Measurements from ENCODE around the gene PCSK2.
"Not testable (repeated sequence)": the region's sequence is repeated elsewhere in the genome, so short reads cannot be mapped to it uniquely, and the experiment has no call there.

The PCSK2 gene

DNA sequence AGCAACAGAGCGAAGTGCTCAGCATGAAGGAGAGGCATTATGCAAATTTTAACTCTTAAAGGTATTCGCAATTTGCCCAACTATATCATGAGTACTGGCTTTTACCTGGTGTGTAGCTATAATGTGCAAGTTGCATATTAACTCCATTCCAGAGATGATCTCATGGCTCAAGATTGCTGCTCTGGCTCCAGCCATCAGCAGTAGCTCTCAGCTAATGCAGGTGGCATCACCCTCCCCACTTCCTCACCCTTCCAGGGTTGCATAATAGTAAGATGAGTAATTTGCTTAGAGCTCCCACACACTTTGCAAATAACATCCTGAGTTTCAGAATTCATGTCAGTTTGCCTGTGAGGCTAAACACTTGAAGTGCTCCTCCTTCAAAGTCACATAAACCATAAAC is 15.9 kb upstream of the PCSK2 start:
- H3K36me3 ChIP-seq (replicated peaks; ENCODE audit: insufficient read depth, low read length) = no peaks in the 10 kb centered on the region
- no peak overlapping the region for H2AFZ ChIP-seq (ENCODE audit: low read length)

DNA sequence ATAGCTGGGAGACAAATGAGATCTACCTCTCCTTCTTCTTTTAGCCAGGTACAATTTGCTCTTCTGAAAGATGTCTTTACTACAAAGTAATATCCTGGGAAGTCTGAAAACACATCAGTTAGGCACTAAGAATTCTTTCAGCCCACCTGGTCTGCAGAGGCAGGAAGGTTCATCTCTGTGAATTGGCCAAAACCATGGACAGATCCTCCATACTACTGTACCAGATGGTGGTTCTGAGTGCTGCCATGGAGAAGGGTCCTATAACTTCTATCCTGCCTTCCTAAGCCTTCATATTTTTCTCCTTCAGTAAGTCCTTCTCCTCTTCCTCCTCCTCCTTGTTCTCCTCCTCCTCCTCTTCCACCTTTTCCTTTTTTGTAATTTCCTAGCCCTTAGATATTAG is 11.7 kb upstream of the PCSK2 start:
- TF ChIP-seq EZH2 (optimal IDR thresholded peaks at IDR 0.05; ENCODE audit: low read depth, low read length) (no peak), EZH2phosphoT487 (IDR thresholded peaks at IDR 0.05; ENCODE audit: low read length) (no peak)
- TF ChIP-seq, protein P1, sequence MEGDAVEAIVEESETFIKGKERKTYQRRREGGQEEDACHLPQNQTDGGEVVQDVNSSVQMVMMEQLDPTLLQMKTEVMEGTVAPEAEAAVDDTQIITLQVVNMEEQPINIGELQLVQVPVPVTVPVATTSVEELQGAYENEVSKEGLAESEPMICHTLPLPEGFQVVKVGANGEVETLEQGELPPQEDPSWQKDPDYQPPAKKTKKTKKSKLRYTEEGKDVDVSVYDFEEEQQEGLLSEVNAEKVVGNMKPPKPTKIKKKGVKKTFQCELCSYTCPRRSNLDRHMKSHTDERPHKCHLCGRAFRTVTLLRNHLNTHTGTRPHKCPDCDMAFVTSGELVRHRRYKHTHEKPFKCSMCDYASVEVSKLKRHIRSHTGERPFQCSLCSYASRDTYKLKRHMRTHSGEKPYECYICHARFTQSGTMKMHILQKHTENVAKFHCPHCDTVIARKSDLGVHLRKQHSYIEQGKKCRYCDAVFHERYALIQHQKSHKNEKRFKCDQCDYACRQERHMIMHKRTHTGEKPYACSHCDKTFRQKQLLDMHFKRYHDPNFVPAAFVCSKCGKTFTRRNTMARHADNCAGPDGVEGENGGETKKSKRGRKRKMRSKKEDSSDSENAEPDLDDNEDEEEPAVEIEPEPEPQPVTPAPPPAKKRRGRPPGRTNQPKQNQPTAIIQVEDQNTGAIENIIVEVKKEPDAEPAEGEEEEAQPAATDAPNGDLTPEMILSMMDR (IDR thresholded peaks at IDR 0.05; ENCODE audit: low read length) = no peak
- H3K79me2 ChIP-seq (ENCODE audit: low read length) = no peaks in the 10 kb centered on the region

More for the DNA sequence above, 15.9 kb upstream of the PCSK2 start:
- H3K4me2 ChIP-seq (ENCODE audit: low read depth, low read length) = no peak overlapping the region
- no peaks in the 10 kb centered on the region for H3K27me3 ChIP-seq (replicated peaks; ENCODE audit: insufficient read depth, low read length)
- no peaks in the 10 kb centered on the region for H3K9me3 ChIP-seq (replicated peaks; ENCODE audit: insufficient read depth, low read length)
- no peaks in the 10 kb centered on the region for H3K4me1 ChIP-seq (ENCODE audit: low read length)
- H3K9ac ChIP-seq (ENCODE audit: low read length) = no peak overlapping the region
- H4K20me1 ChIP-seq (ENCODE audit: insufficient read depth, low read length) = no peaks in the 10 kb centered on the region
- no peaks in the 10 kb centered on the region for H3K9me2 ChIP-seq (replicated peaks; ENCODE audit: insufficient read depth, low read length)
- H3K4me3 ChIP-seq (ENCODE audit: low read length) = no peak overlapping the region
- DNase-seq = no peak
- no peak overlapping the region for H3K27ac ChIP-seq (ENCODE audit: low read length)
- no peaks in the 10 kb centered on the region for H3K79me2 ChIP-seq (ENCODE audit: low read length)
- TF ChIP-seq, protein P1 (IDR thresholded peaks at IDR 0.05; ENCODE audit: low read length) = no peak
- TF ChIP-seq EZH2 (optimal IDR thresholded peaks at IDR 0.05; ENCODE audit: low read depth, low read length) (no peak), EZH2phosphoT487 (IDR thresholded peaks at IDR 0.05; ENCODE audit: low read length) (no peak)
- no peaks in the 10 kb centered on the region for H3F3A ChIP-seq (ENCODE audit: insufficient read depth, low read length)

DNA sequence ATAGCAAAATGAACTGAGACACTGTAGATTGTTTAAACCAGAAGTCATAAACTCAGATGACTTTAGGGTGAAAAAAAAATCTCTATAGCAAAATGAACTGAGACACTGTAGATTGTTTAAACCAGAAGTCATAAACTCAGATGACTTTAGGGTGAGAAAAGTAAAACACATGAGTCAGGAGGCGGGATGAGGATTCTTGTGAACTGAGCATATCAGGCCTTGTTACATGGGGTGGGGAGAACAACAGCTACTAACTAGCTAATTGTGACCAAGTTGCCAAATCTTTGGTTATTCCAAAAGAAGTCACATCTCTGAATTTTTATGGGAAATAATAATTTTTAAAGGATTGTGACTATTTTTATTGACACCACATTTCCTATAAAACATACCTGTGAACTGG is 7.0 kb upstream of the PCSK2 start:
- not testable (repeated sequence) for H3K9me3 ChIP-seq (replicated peaks; ENCODE audit: insufficient read depth, low read length); H3K27me3 ChIP-seq (replicated peaks; ENCODE audit: insufficient read depth, low read length); H3K4me2 ChIP-seq (ENCODE audit: low read depth, low read length); H3K4me1 ChIP-seq (ENCODE audit: low read length); H3K4me3 ChIP-seq (ENCODE audit: low read length); DNase-seq; H3K27ac ChIP-seq (ENCODE audit: low read length); H3K79me2 ChIP-seq (ENCODE audit: low read length); H2AFZ ChIP-seq (ENCODE audit: low read length); H3F3A ChIP-seq (ENCODE audit: insufficient read depth, low read length); H3K9ac ChIP-seq (ENCODE audit: low read length); H4K20me1 ChIP-seq (ENCODE audit: insufficient read depth, low read length); H3K36me3 ChIP-seq (replicated peaks; ENCODE audit: insufficient read depth, low read length); H3K9me2 ChIP-seq (replicated peaks; ENCODE audit: insufficient read depth, low read length)

More for the DNA sequence above, 11.7 kb upstream of the PCSK2 start:
- no peak overlapping the region for H3K9ac ChIP-seq (ENCODE audit: low read length)
- H3K9me2 ChIP-seq (replicated peaks; ENCODE audit: insufficient read depth, low read length) = no peaks in the 10 kb centered on the region
- no peak overlapping the region for H3K4me2 ChIP-seq (ENCODE audit: low read depth, low read length)
- H3F3A ChIP-seq (ENCODE audit: insufficient read depth, low read length) = no peaks in the 10 kb centered on the region
- DNase-seq = no peak
- no peaks in the 10 kb centered on the region for H3K36me3 ChIP-seq (replicated peaks; ENCODE audit: insufficient read depth, low read length)
- H4K20me1 ChIP-seq (ENCODE audit: insufficient read depth, low read length) = no peaks in the 10 kb centered on the region
- no peaks in the 10 kb centered on the region for H3K9me3 ChIP-seq (replicated peaks; ENCODE audit: insufficient read depth, low read length)
- no peak overlapping the region for H3K27ac ChIP-seq (ENCODE audit: low read length)
- H3K4me1 ChIP-seq (ENCODE audit: low read length) = no peaks in the 10 kb centered on the region
- H3K4me3 ChIP-seq (ENCODE audit: low read length) = no peak overlapping the region
- H3K27me3 ChIP-seq (replicated peaks; ENCODE audit: insufficient read depth, low read length) = no peaks in the 10 kb centered on the region
- H2AFZ ChIP-seq (ENCODE audit: low read length) = no peak overlapping the region

DNA sequence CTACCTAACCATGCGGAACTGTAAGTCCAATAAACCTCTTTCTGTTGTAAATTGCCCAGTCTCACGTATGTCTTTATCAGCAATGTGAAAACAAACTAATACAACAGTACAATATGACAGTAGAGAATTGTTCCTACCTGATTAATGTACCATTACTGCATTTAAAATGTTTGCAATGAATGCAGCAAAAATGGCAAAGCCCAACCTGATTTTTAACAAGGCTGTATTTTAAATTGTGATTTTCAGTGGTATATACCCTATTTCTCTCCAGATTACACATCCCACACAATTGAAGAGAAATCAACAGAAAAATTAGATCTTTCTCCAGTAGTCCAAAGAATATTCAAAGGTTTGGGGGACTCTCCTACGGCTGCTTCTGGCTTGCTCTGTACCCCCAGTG is 3.3 kb upstream of the PCSK2 start:
- Histone ChIP-seq H3F3A (ENCODE audit: insufficient read depth, low read length) (no peaks in the 10 kb centered on the region), H2AFZ (ENCODE audit: low read length) (no peak overlapping the region), H3K9ac (ENCODE audit: low read length) (no peak overlapping the region), H3K79me2 (ENCODE audit: low read length) (no peaks in the 10 kb centered on the region), H3K4me3 (ENCODE audit: low read length) (no peak overlapping the region), H3K27ac (ENCODE audit: low read length) (no peak overlapping the region), H3K9me3 (replicated peaks; ENCODE audit: insufficient read depth, low read length) (no peaks in the 10 kb centered on the region), H3K4me1 (ENCODE audit: low read length) (no peaks in the 10 kb centered on the region), H3K9me2 (replicated peaks; ENCODE audit: insufficient read depth, low read length) (no peaks in the 10 kb centered on the region), H4K20me1 (ENCODE audit: insufficient read depth, low read length) (no peaks in the 10 kb centered on the region), H3K36me3 (replicated peaks; ENCODE audit: insufficient read depth, low read length) (no peaks in the 10 kb centered on the region), H3K27me3 (replicated peaks; ENCODE audit: insufficient read depth, low read length) (no peaks in the 10 kb centered on the region), H3K4me2 (ENCODE audit: low read depth, low read length) (no peak overlapping the region)
- no peak for TF ChIP-seq EZH2phosphoT487 (IDR thresholded peaks at IDR 0.05; ENCODE audit: low read length)
- no peak for TF ChIP-seq EZH2 (optimal IDR thresholded peaks at IDR 0.05; ENCODE audit: low read depth, low read length)
- TF ChIP-seq, protein P1 (IDR thresholded peaks at IDR 0.05; ENCODE audit: low read length) = no peak
- no peak for DNase-seq
